Measurements from ENCODE around the gene ISCA1. TPM values are rescaled to one million over a fixed set of nuclear protein-coding genes. Genes with fewer than 3 reads are reported as not detected.

Gene ISCA1
- total RNA-seq, 1 donor: 46.5 TPM

DNA sequence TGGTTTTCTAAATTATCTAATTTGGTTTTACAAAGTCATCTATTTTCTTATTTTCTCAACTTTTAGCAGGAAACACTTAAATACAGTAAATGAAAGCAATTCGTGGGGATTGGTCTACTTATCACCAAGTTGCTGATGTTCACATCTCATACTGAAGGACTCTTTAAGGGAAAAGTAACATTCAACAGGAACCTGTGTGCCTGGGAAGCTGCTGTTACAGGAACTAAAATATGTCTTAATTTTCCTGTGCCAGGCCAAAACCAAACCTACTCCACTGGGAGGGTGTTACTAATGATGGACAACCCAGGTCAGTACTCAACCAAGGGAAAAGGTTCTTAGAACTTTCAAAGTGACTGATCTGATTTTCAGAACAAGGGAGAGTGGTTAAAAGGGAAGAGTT, 5.3 kb downstream of the ISCA1 start:
- TF ChIP-seq, protein P1, sequence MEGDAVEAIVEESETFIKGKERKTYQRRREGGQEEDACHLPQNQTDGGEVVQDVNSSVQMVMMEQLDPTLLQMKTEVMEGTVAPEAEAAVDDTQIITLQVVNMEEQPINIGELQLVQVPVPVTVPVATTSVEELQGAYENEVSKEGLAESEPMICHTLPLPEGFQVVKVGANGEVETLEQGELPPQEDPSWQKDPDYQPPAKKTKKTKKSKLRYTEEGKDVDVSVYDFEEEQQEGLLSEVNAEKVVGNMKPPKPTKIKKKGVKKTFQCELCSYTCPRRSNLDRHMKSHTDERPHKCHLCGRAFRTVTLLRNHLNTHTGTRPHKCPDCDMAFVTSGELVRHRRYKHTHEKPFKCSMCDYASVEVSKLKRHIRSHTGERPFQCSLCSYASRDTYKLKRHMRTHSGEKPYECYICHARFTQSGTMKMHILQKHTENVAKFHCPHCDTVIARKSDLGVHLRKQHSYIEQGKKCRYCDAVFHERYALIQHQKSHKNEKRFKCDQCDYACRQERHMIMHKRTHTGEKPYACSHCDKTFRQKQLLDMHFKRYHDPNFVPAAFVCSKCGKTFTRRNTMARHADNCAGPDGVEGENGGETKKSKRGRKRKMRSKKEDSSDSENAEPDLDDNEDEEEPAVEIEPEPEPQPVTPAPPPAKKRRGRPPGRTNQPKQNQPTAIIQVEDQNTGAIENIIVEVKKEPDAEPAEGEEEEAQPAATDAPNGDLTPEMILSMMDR (IDR thresholded peaks at IDR 0.05; ENCODE audit: insufficient read depth, low read length): no peak
- H3K4me3 ChIP-seq (ENCODE audit: low read depth, low read length): no peak overlapping the region
- DNase-seq (ENCODE audit: low read depth): no peak

DNA sequence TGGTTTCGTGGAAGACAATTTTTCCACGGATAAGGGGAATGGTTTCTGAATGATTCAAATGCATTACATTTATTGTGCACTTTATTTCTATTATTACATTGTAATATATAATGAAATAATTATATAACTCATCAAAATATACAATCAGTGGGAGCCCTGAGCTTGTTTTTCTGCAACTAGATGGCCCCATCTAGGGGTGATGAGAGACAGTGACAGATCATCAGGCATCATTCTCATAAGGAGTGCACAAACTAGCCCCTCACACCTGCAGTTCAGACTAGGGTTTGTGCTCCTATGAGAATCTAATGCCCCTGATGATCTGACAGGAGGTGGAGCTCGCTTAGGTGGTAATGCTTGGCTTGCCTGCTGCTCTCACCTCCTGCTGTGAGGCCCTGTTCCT, 6.4 kb downstream of the ISCA1 start:
- DNase-seq (ENCODE audit: low read depth): no peak
- no peak overlapping the region for H3K4me3 ChIP-seq (ENCODE audit: low read depth, low read length)
- TF ChIP-seq, protein P1 (IDR thresholded peaks at IDR 0.05; ENCODE audit: insufficient read depth, low read length): peak; percentile 16

DNA sequence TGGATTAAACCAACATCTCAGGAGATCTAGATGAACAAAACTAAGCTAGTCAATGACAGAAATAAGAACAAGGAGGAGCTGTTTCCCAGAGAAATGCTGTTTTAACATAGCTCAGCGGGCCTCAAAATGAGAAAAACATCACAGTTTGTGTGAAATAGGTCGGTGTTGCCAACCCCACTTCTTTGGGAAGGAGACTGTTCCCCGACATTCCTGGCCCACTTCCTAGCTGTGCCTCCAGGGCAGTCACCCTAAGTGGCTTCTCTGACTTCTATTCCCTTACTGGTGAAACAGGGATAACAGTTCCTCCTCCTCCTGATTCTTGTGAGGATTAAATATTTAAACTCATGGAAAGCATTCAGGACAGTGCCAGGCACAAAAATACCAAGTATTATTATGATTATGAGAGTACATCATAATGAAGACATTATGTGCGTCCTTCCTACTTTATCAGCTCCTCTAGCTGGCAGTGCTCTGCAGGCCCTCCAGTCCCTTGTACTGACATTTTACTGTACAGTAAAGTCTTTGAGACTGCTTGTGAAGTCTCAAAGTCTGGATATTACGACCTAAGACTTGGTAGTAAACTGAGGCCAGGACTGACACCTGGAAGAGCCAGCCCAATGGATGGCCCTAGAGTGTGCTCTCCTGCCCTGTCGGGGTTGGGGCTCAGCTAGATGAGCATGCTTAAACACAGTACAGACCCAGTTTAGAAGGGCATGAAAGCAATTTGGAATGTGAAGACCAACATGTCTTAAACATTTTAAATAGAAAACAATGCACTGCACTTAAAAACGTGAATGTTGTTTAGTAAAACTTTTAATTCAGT, 7.3 kb downstream of the ISCA1 start:
- no peak for DNase-seq (ENCODE audit: low read depth)
- TF ChIP-seq, protein P1 (IDR thresholded peaks at IDR 0.05; ENCODE audit: insufficient read depth, low read length): no peak

DNA sequence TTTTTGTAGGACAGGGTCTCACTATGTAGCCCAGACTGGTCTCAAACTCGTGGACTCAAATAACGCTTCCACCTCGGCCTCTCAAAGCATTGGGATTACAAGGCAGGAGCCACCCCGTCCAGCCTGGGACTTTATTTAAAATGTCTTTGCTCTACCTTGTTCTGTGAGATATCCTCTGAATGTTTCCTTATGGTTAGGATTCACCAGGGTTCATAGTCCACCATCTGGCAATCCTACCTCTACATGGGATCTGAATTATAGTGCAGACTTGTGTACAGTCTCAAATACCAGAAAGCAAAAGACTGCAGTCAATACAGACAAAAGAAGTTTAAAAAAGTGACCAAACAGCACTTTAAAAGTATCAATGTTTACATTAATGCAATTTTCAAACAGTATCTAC, 10.1 kb downstream of the ISCA1 start:
- H3K4me3 ChIP-seq (ENCODE audit: low read depth, low read length): no peak overlapping the region
- TF ChIP-seq, protein P1 (IDR thresholded peaks at IDR 0.05; ENCODE audit: insufficient read depth, low read length): no peak
- no peak for DNase-seq (ENCODE audit: low read depth)

More for the DNA sequence above, 7.3 kb downstream of the ISCA1 start:
- no peak overlapping the region for H3K4me3 ChIP-seq (ENCODE audit: low read depth, low read length)

DNA sequence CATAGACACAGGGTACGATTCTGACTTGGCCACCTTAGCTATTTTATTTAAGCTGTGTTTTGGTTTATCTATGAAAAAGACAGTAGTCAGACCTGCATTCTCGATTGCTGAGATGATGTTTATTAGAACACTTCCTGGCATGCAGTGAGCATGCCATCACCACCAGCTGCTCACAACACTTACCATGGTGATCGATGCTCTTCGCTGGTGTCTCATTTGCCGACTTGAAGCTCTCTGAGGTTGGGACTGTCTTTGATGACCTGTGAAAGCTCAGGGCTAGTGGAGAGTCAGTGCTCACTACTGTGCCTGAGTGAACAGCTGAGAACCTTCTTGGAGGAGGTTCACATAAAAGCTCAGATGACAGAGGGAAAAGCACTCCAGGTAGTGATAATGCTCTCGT, 18.5 kb downstream of the ISCA1 start:
- DNase-seq (ENCODE audit: low read depth): no peak

DNA sequence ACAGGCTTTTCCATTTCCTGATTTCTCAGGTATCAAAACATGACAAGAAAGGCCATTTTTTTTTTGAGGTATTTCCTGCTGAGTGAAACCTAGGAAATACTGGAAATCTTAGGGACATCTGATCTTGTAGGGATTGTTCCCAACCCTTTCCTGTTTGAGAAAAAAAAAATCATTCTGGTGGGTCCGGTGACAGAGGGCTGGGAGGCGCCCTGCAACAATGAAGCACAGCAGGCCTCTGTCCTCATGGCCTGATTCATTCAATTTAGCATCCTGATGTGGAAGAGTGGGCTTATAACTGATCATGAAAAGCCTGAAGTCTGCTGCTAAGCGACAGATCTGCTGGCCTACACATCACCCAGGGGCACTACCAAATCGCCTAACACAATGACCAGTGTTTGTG, 19.8 kb downstream of the ISCA1 start:
- TF ChIP-seq, protein P1 (IDR thresholded peaks at IDR 0.05; ENCODE audit: insufficient read depth, low read length): no peak
- no peak overlapping the region for H3K4me3 ChIP-seq (ENCODE audit: low read depth, low read length)
- no peak for DNase-seq (ENCODE audit: low read depth)

More for the DNA sequence above, 18.5 kb downstream of the ISCA1 start:
- TF ChIP-seq, protein P1 (IDR thresholded peaks at IDR 0.05; ENCODE audit: insufficient read depth, low read length): no peak
- no peak overlapping the region for H3K4me3 ChIP-seq (ENCODE audit: low read depth, low read length)
